LNCaP clone FGC (cell line): ENCODE data around the gene PYGM.
A peak's percentile ranks its signal among the peaks of the same experiment; 100 is the strongest.

Experiments
- DNase-seq: peaks from one replicate; pipeline ENCODE4 v3.0.0-alpha.2; 2011; ENCODE audit warnings: low read depth
- H3K4me3 ChIP-seq: 2 replicates; pipeline ENCODE4 v1.5.1; 2011; ENCODE audit warnings: mild to moderate bottlenecking, low read depth, low read length, control low read depth
- TF ChIP-seq, protein P1 (sequence below): IDR thresholded peaks from 2 replicates; pipeline ENCODE4 v1.5.1; 2012; ENCODE audit warnings: mild to moderate bottlenecking; ENCODE audit not compliant: control insufficient read depth, insufficient read depth; ENCODE audit errors: extremely low read depth

Gene PYGM

DNA sequence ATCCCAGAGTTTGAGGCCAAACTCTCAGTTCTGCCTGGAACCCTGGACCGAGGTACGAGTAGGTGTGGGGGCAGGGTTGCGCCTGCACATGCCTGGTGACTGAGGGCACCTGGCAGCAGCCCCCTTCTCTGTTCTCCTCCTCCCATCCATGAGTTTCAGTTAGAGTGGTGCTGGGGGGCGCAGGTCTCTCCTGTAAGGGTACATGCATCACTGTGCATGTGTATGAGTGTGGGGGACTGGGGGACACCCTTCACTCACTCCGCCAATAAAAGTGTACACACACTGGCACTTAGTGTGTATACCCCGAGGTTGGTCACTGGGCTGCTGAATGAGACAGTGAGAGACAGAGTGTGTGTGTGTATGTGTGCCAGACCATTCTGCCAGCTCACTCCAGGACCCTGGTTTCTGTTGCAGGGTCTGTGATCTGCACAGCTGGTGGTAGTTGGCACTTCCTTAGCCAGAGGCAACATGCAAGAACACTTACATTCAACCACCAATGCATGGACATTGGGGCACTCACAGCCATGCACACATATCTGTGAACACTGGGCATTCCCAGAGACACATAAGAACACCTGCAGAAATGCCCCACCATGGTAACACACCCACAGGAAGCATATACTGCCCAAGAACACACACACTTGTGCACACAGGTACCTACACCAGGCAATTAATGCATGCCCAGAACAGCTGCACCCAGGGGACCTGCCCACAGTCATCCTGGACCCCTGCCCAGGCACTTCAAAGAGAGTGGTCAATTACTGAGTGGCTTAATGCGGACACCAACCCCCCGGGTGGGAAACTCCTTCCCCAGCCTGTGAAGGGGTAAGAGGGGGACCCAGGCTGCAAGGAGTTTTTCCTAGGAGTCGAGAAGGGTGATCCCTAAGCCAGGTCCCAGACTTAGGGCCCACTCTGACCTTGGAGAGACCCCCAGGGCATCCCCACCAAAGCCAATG, 35.6 kb downstream of the PYGM start:
- DNase-seq: no peak
- TF ChIP-seq, protein P1, sequence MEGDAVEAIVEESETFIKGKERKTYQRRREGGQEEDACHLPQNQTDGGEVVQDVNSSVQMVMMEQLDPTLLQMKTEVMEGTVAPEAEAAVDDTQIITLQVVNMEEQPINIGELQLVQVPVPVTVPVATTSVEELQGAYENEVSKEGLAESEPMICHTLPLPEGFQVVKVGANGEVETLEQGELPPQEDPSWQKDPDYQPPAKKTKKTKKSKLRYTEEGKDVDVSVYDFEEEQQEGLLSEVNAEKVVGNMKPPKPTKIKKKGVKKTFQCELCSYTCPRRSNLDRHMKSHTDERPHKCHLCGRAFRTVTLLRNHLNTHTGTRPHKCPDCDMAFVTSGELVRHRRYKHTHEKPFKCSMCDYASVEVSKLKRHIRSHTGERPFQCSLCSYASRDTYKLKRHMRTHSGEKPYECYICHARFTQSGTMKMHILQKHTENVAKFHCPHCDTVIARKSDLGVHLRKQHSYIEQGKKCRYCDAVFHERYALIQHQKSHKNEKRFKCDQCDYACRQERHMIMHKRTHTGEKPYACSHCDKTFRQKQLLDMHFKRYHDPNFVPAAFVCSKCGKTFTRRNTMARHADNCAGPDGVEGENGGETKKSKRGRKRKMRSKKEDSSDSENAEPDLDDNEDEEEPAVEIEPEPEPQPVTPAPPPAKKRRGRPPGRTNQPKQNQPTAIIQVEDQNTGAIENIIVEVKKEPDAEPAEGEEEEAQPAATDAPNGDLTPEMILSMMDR: no peak
- H3K4me3 ChIP-seq: no peak overlapping the region

DNA sequence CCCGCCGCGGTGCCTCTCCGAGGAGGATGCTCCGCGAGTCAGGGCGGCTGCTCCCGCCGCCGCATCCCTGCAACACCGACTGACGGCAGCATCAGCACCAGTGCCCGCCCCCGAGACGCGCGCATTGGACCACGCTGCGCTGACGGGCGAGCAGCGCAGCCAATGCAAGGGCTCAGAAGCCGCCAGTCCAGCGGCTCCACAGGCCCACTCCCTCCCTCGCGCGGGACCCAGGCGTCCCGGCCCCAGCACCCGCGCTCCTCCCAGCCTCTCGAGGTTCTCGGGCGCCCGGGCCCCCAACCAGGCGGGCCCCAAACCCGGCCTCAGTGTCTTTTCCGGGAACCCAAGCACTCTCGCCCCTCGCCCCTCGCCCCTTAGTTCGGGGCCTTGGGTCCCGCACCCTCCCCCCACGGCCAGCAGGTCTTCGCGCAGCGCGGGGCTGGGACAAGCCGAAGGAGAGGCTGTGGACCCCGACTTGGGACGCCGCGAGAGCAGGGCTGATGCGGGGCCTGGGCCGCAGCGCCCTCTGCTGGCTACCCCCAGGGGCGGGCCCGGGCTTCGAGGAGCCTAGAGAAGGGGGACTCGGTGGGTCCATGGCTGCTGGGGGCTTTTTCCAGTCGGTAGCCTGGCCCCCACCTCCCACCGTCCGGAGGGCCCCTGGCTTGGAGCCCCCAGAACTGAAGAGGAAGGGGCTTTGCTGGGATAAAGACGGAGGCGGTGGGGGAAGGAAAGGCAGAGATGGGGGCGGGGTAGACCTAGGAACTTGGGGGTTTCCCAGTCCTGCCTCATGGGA, 36.5 kb downstream of the PYGM start, which contains the start of gene NRXN2:
NRXN2 (minus strand) TSS at position 81 of the 790 bp plus-strand sequence. CDS start 9,498 bp downstream, outside the sequence.
- TF ChIP-seq, protein P1: peak; percentile 84
- DNase-seq: peak; percentile 44
- peak within 1 kb of the TSS; percentile 57 for H3K4me3 ChIP-seq

DNA sequence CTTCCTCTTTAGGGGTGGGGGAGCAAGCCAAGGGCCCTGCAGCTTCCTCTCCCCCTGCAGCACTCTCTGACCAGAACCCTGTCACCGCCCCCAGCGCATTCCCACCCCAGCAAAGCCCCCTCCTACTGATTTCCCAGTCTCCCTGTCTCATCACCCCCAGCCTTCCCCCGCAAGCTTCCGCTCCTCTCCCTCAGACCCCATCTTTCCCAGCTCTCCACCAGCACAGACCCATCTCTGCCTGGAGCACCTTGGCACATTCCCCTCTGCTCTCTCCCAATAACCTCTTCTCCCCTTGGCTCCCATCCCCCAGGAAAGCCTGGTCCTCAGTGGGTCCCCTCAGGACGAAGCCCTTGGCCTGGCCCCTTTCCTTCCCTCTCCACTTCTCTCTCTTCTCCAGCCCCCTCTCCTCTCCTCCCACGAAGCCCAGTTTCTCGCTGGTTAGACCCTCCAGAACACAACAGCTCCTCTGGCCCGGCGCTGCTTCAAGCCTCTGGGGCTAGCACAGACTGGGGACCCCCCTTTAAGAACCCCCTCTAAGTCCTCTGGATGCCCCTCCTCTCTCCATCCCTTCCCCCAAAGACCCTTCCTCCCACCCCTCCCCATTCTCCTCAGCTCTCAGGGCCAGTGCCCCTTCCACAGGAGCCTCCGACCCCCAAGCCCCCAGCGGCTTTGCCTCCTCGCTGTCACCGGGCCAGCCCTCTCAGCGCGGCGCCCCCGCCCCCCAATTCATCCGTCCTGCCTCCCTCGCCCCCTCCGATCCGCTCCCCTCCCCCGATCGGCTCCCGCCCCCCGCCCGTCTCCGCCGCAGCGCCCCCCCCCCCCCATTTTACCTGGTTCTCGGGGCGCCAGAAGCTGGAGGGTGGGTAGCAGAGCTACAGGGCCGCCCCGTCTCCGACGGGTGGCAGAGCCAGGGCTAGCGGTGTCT, 37.4 kb downstream of the PYGM start:
- DNase-seq: no peak
- TF ChIP-seq, protein P1: no peak
- no peak overlapping the region for H3K4me3 ChIP-seq

DNA sequence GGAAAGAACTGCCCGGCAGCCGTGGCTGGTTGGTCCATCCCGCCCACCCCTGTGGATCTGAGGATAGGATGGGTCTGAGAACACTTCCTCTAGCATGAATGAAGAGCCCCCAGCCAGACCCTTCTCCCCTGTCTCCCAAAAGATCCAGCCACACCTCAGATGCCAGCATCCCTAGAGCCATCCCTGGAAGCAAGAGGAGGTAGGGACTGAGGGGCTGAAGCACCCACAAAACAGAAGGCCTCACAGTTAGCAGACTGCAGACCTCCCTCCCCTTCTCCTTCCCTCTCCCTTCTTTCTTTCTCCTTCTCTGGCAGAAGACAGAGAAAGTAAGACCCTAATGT, 38.4 kb downstream of the PYGM start:
- TF ChIP-seq, protein P1: no peak
- no peak overlapping the region for H3K4me3 ChIP-seq
- no peak for DNase-seq

DNA sequence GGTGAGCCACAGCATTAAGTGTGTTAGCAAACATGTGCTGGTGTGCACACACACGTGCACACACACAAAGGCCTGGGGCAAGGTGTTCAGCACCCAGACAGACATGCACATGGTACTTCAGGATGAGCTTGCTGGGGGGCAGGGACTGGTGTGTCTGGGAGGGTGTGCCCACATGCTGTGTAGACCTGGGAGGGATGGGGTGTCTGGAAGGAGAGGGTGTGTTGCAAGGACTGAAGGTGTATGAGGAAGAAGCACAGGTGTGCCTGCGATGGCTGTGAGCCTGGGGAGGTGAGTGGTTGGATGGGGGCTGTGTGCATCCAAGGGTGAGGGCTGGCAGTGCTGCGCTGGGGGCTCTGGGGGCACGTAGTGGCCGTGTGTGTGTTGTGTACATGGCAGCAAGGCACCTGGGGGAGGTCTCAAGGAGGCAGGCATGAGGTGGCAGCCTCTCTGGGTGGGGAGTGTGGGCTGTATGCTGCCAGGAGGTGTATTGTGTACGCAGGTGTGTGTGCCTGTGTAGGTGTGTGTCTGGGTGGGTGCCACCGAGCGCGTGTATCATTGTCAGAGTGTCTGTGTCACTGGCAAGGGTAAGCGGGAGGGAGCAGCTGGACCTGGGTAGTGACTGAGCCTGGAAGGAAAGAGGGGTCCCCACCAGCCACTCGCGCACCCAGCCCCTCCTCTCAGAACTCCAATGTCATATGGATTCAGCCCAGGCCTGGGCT, 39.0 kb downstream of the PYGM start:
- TF ChIP-seq, protein P1: no peak
- DNase-seq: no peak

DNA sequence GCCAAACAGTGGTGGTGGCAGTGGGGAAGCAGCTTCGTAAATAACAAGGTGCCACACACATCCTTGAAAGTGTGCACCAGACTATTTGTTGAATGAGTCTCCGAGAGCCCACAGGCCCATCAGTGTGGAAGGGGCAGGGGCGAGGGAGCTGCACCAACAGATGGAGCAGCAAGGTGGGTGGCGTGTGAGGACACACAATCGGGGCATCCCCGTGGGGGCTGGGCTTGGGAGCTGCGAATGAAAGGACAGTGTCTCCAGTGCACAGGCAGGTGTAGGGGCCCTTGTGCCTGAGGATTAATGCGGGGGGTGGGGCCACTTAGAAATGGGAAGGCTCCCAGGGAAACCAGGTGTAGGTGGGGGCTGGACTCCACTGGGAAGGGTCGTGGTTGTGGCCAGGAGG, 39.6 kb downstream of the PYGM start:
- H3K4me3 ChIP-seq: no peak overlapping the region
- no peak for DNase-seq
- TF ChIP-seq, protein P1: no peak

More for the DNA sequence above, 39.0 kb downstream of the PYGM start:
- no peak overlapping the region for H3K4me3 ChIP-seq
